Measurements from ENCODE around the gene RGL2.
"Not testable (repeated sequence)": the region's sequence is repeated elsewhere in the genome, so short reads cannot be mapped to it uniquely, and the experiment has no call there.

RGL2 gene

DNA sequence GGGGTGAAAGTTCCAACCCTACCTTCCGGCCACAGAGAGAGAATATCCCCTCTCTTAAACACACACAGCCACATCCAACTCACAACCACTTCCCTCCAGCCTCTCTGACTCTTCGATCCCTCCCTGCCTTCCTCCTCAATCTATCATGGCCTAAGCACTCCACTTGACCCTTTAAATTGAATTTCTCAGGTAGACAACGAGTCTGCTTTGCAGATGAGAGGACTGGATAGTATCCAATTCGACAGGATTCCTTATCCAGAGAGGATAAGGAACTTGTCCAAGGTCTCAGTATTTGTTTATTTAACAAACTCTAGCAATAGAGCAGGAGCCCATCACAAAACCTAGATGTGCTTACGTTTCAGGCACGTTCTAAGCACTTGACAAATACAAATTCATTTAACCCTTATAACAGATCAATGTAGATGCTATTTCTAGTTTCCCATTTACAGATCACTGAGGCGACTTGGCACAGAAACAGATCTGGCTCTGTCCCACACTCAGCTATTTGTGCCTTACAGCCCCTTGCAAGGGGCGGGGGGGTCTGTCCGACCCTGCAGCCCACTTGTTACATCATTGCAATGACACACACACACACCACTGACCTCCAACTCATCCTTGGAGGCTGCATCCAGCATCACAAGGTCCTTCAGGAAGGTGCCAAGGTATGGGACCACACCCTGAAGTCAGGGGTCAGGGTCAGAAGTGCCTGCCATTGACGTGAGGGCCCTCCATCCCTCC is 4.5 kb downstream of the RGL2 start:
- DNase-seq (ENCODE audit: low read depth), result no peak

- DNase-seq (ENCODE audit: low read depth), result no peak
These were observed 5.6 kb downstream of the RGL2 start for GRCh38 chr6:33292996-33293682.

- no peak for DNase-seq (ENCODE audit: low read depth)
These were observed 8.3 kb downstream of the RGL2 start for GRCh38 chr6:33290459-33290858.

GRCh38 chr6:33289784-33290315 is 8.9 kb downstream of the RGL2 start:
- DNase-seq (ENCODE audit: low read depth), result no peak

DNA sequence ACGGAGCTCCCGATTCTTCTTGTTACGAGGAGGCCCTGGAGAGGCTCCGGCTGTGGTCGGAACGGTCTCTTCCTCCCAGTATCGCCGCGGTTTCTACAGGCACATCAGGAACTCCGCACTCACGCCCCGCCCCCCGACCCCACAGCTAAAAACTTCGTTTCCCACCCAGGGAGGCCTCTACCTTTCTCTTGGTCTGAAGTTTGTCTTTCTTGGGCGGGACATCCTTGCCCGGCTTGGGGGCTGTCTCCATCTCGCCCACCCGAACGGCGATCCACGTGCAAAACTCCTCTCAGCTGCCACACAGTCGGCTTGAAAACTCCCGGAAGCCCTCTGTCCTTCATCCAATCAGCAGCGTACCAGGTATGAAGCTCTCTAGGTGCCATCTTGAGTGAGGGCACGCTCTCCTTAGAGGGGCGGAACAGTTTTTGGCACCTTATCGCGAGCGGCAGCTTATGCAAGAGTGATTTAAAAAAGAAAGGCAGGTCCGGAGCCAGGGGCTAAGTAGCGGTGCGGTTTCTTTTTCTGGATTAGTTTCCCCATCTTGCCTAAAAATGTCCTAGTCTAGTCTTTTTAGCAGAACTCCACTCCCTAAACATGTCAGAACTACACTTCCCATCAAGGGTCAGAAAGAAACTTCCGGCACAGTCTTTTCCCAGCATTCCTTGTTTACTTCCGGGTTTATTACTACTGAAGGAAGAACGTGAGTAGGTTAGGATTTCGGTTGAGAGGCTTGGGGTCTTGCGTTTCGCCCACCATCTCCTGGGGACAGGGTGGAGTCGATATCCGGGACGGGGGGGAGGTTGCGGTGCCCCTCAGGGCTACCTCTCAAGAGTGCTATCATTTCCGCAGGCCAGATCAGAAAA is 9.6 kb downstream of the RGL2 start, which contains the start of the genes PFDN6 and WDR46:
PFDN6 (plus strand) TSS at position 681 of the 863 bp plus-strand sequence. CDS start 256 bp downstream, outside the sequence.
WDR46 (minus strand) TSS at position 319 of the 863 bp plus-strand sequence; CDS start at position 250, 69 bp downstream.
- DNase-seq (ENCODE audit: low read depth), result peak; percentile 65

DNA sequence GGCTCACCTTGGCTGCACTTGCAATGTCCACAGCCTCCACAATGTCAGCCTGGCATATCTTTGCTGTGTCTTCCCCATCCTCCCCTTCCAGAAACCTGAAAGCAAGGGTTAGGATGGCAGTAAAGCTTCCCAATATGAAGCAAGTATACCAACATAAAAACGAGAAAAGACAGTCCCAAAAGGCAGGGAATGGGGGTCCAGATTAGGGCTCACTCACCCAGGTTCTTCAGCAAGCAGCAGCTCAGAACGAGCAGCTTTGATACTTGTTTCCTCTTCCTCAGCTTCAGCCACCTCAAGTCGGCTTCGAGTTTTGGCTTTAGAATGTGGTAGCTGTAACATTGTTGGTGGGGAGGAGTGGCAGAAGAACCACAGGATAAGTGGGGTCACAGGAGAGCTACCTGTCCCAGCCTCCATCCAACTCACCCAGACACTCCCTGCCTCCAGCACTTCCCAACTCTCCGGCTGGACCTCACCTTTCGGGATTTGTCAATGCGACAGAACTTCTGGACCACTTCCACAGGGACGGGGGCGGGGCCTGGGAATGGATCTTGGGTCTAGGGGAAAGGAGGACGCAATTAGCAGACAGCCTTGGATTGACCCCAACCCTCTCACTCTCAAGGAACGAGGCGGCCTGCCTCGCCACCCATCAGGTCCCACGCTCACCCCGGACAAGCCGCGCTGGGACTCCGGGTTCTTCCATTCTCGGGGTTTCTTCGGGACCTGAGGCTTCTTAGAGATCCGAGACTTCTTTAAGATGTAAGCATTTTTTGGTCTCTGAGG is 10.4 kb downstream of the RGL2 start:
- no peak for DNase-seq (ENCODE audit: low read depth)

DNA sequence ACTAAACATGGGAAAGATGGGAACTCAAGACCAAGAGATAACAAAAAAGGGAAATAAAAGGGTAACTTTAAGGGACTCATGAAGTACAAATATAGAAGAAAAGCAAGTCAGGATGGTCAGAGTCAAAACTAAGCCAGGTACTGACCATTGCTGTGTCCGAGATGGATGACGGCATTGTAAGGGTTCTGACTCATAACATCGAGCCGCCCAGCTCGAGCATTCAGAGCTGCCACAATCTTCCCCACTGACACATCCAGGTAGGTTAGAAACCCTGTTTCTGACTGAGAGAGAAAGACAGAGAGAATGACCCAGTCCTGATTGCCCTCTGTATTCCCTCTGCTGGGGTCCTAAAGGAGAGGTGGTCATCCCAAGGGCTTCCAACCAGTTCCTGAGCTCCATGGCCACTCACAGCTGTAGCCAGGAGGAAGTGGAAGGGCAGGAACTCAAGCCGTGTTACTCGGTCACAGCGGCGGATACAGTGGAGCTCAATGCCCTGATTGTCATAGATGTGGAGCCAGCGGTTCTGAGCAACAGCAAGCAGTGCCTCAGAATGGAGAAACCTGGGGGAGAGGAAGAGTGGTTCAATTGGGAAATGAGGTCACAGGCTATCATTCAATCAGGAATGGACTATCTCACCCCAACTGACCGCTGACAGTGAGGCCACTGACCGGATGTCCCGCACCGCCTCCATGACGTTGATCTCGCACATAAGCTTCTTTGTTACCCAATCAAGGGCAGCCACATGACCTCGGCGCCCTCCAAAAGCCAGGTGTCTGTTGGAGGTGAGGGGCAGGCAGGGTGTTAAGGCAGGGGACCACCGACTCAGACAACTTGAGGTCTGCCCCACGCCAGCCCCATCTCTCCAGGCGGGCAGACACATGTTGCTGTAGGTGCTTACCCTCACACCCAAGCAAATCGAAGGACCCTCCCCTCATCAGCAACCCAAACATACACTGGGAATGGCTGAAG is 11.5 kb downstream of the RGL2 start:
- DNase-seq (ENCODE audit: low read depth), result no peak

GRCh38 chr6:33285214-33285613 is 13.5 kb downstream of the RGL2 start:
- DNase-seq (ENCODE audit: low read depth), result not testable (repeated sequence)

- no peak for DNase-seq (ENCODE audit: low read depth)
These were observed 18.2 kb downstream of the RGL2 start for GRCh38 chr6:33280539-33280938.

GRCh38 chr6:33279971-33280511 is 18.7 kb downstream of the RGL2 start:
- no peak for DNase-seq (ENCODE audit: low read depth)

GRCh38 chr6:33279257-33279695 is 19.5 kb downstream of the RGL2 start:
- no peak for DNase-seq (ENCODE audit: low read depth)

DNA sequence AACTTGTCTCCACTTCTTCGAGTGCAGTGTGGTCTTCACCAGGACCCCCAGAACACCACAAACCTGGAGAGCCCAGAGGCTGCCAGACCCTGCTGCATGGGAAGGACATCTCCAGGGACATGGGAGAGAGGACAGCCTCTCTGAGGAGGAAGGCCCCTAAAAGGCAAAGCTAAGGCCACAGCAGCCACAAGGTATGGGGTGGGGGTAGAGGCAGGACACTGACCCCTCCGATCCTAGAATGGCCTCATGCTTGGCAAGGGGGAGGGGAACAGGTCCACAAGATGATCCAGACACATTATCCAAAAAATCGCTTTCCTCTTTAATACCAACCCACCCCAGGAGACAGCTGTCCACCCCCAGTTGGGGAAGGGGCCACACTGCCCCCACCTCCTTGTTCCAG is 19.9 kb downstream of the RGL2 start:
- no peak for DNase-seq (ENCODE audit: low read depth)

DNA sequence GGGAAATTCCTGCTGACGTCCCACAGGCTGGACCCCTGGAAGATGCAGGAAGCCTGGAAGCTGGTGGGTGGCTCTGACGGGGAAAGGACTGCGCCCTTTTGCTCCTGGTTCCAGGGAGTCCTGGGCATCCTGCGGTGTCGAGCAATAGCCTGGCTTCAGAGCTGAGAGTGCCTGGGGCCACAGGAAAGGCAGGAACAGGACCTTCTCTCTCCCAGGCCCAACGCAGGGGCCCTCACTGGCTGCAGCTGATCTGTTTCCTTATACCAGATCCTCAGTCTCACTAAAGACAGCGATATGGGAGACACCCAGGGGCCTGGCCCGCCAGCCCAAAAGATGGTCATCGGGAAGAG is 20.4 kb downstream of the RGL2 start:
- DNase-seq (ENCODE audit: low read depth), result no peak

GRCh38 chr6:33277663-33278391 is 20.9 kb downstream of the RGL2 start:
- DNase-seq (ENCODE audit: low read depth), result no peak

DNA sequence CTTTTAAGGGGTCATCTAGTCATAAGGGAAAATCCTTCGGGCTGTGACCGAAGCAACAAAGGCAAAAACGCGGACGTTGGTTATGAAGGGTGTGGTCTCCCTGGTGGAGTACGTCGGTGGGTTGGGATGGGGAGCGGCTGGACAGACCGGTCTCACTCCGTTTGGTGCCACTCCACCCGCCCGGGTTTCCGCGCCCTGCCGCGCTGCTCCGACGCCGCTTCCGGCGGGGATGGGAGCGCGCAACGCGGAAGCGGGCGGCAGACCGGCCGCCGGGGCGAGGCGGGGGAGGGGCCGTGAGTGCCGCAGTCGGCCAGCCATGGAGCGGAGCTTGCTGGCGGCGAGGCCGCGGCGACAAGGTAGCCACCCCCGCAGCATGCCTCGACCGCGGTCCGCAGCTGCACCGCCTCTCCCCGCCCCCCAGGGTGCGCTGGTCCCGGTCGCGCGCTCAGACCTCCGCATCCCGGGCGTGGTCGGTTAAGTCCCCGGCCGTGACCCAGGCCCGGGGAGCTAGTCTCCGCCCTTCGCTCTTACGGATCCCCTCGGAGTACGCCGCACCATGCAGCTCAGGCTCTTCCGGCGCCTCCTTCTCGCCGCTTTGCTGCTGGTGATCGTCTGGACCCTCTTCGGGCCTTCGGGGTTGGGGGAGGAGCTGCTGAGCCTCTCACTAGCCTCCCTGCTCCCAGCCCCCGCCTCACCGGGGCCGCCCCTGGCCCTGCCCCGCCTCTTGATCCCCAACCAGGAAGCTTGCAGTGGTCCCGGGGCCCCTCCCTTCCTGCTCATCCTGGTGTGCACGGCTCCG is 21.7 kb downstream of the RGL2 start, which contains the start of gene B3GALT4:
B3GALT4 (plus strand) TSS at position 260 of the 799 bp plus-strand sequence; CDS start at position 557, 297 bp downstream.
- DNase-seq (ENCODE audit: low read depth), result peak; percentile 49

- DNase-seq (ENCODE audit: low read depth), result no peak
These were observed 22.2 kb downstream of the RGL2 start for GRCh38 chr6:33276581-33276863.

- DNase-seq (ENCODE audit: low read depth), result not testable (repeated sequence)
These were observed 22.8 kb downstream of the RGL2 start for GRCh38 chr6:33275795-33276580.
